ENCODE data around the gene DRP2. TPM values are rescaled to one million over a fixed set of nuclear protein-coding genes. Genes with fewer than 3 reads are reported as not detected.

DRP2 gene
- total and polyA plus RNA-seq, 2 of the 4 experiments (the other 2 are of a cell fraction), result 7.0 to 7.9 TPM

- BruUV-seq (replicated peaks), result no TSS peak
- intact Hi-C loops (cut with micrococcal nuclease), result no loop called here
- DNase-seq, result no peak
These were observed 43.1 kb upstream of the DRP2 start for GRCh38 chrX:101176439-101176838.

More at GRCh38 chrX:101176439-101176838, 43.1 kb upstream of the DRP2 start:
- WGBS, 2 experiments (ENCODE audit: extremely low coverage in 2 of 2, insufficient read length in 1 of 2), result no CpG with 5 or more reads among the region's 3 CpGs
- H2BK120ac ChIP-seq (ENCODE audit: low read depth, low read length), result no peak overlapping the region
- H4K8ac ChIP-seq (ENCODE audit: low read depth in 2 of 2, low read length in 2 of 2), result no peak overlapping the region
- H3K9ac ChIP-seq (ENCODE audit: low read depth, low read length), result no peak overlapping the region
- TF ChIP-seq RAD21 (IDR thresholded peaks at IDR 0.05; ENCODE audit: low read length) (no peak), CEBPB (IDR thresholded peaks at IDR 0.05; ENCODE audit: low read depth, low read length) (0 out of 2 replicates have a peak, but pooled peaks have one; percentile 0)
- no peak overlapping the region for H2BK20ac ChIP-seq (ENCODE audit: low read depth, low read length)
- H3K79me1 ChIP-seq (ENCODE audit: low read depth in 1 of 2, low read length in 2 of 2), result no peaks in the 10 kb centered on the region
- no peak overlapping the region for H3K4me3 ChIP-seq (ENCODE audit: insufficient read depth, low read depth, low read length)
- no peak overlapping the region for H3K4ac ChIP-seq (ENCODE audit: low read depth, low read length)
- no peak overlapping the region for H2BK5ac ChIP-seq (ENCODE audit: low read depth, low read length, poor library complexity, severe bottlenecking)
- H3K56ac ChIP-seq (ENCODE audit: extremely low read depth, insufficient read depth, low read length), result no peak overlapping the region
- 0 out of 2 replicates have a peak, but pooled peaks cover 2% of the 10 kb centered on the region for H3K4me1 ChIP-seq (ENCODE audit: control insufficient read depth, insufficient read depth, low read length)
- ChIA-PET CTCF (no interaction called here), POLR2A (ENCODE audit: unreplicated experiment) (no interaction called here)
- H3K23ac ChIP-seq (ENCODE audit: low read depth, low read length), result no peak overlapping the region
- no peaks in the 10 kb centered on the region for H3K9me1 ChIP-seq (ENCODE audit: insufficient read depth, low read length)
- no peak overlapping the region for H2AK5ac ChIP-seq (ENCODE audit: low read depth, low read length)
- no peak overlapping the region for H4K5ac ChIP-seq (ENCODE audit: low read depth, low read length)
- peak; percentile 73 for ATAC-seq (ENCODE audit: low read depth)
- no peaks in the 10 kb centered on the region; the same call in 1 of the 2 replicates for H3K27me3 ChIP-seq (ENCODE audit: control insufficient read depth, insufficient read depth, low read length)
- no peaks in the 10 kb centered on the region for H3K9me3 ChIP-seq (ENCODE audit: control insufficient read depth, insufficient read depth, low read length)
- no peak overlapping the region for H3K18ac ChIP-seq (ENCODE audit: low read depth, low read length)
- H2AFZ ChIP-seq (replicated peaks; ENCODE audit: low read length, poor library complexity), result no peak overlapping the region
- dilution Hi-C loops (cut with HindIII; ENCODE audit: low sequenced_read_pairs, unreplicated experiment) (no loop called here), in situ Hi-C loops (cut with MboI; ENCODE audit: low sequenced_read_pairs) (no loop called here)
- H2BK15ac ChIP-seq (ENCODE audit: low read depth, low read length), result no peak overlapping the region
- H4K20me1 ChIP-seq (ENCODE audit: insufficient read depth, low read length), result no peaks in the 10 kb centered on the region
- no peak overlapping the region for H3K27ac ChIP-seq (ENCODE audit: insufficient read depth, low read length)
- H3K4me2 ChIP-seq (ENCODE audit: low read depth, low read length), result no peak overlapping the region
- no peak overlapping the region for H3K14ac ChIP-seq (replicated peaks; ENCODE audit: low read depth, low read length)
- no peak overlapping the region for H4K91ac ChIP-seq (ENCODE audit: insufficient read depth, low read depth, low read length)
- H2AK9ac ChIP-seq (replicated peaks; ENCODE audit: low read depth, low read length, poor library complexity), result no peak overlapping the region
- H3K36me3 ChIP-seq (ENCODE audit: control insufficient read depth, insufficient read depth, low read length), result no peaks in the 10 kb centered on the region

All from IMR-90 (cell line).